Breast epithelium (tissue), 3 donors: ENCODE results near the gene NEGR1.

Experiments
- POLR2A ChIP-seq: fragments of 450-650 bp; IDR thresholded peaks from one replicate; pipeline ENCODE4 v1.6.1; 2016; ENCODE audit warnings: antibody characterized with exemption, mild to moderate bottlenecking, moderate library complexity
- POLR2AphosphoS5 ChIP-seq, 3 donors: sonication (generic); formaldehyde crosslinking; IDR thresholded peaks; one replicate each; pipeline ENCODE4 v1.6.1; 2017; ENCODE audit warnings: antibody characterized with exemption in 3 of 3
- TF ChIP-seq, protein P1 (sequence below), 3 donors: fragments of 450-650 bp; IDR thresholded peaks; one replicate each; pipeline ENCODE4 v1.5.1; 2016 to 2017; ENCODE audit warnings: antibody characterized with exemption in 3 of 3, mild to moderate bottlenecking in 3 of 3, moderate library complexity in 3 of 3

GRCh38 chr1:71649608-71650007 lies 632.7 kb downstream of the NEGR1 start:
- TF ChIP-seq, protein P1, sequence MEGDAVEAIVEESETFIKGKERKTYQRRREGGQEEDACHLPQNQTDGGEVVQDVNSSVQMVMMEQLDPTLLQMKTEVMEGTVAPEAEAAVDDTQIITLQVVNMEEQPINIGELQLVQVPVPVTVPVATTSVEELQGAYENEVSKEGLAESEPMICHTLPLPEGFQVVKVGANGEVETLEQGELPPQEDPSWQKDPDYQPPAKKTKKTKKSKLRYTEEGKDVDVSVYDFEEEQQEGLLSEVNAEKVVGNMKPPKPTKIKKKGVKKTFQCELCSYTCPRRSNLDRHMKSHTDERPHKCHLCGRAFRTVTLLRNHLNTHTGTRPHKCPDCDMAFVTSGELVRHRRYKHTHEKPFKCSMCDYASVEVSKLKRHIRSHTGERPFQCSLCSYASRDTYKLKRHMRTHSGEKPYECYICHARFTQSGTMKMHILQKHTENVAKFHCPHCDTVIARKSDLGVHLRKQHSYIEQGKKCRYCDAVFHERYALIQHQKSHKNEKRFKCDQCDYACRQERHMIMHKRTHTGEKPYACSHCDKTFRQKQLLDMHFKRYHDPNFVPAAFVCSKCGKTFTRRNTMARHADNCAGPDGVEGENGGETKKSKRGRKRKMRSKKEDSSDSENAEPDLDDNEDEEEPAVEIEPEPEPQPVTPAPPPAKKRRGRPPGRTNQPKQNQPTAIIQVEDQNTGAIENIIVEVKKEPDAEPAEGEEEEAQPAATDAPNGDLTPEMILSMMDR (IDR thresholded peaks at IDR 0.05) = no peak
- no peak for TF ChIP-seq POLR2A
- TF ChIP-seq POLR2AphosphoS5 (IDR thresholded peaks at IDR 0.05) = no peak
